Right atrium auricular region (tissue), 2 donors: ENCODE measurements around the gene MAPT. TPM values are rescaled to one million over a fixed set of nuclear protein-coding genes. Genes with fewer than 3 reads are reported as not detected.

ENCODE experiments used
- DNase-seq: peaks from one replicate; pipeline ENCODE4 v3.0.0-alpha.2; 2019; ENCODE audit warnings: low spot score
- H3K27ac ChIP-seq, 2 donors: fragments of 200-600 bp; sonication (generic); 1 replicate in 1 of 2; 2 replicates in 1 of 2; pipeline ENCODE4 v1.5.1; 2016 to 2019
- H3K27me3 ChIP-seq, 2 donors: fragments of 200-600 bp; sonication (generic); one replicate each; pipeline versions ENCODE4 v1.5.1 to v1.6.0; 2017 to 2019
- H3K36me3 ChIP-seq: fragments of 200-600 bp; sonication (generic); one replicate; pipeline ENCODE4 v1.5.1; 2016
- H3K4me1 ChIP-seq, 2 donors: fragments of 200-600 bp; sonication (generic); one replicate each; pipeline versions ENCODE4 v1.5.1 to v1.6.0; 2017 to 2019
- H3K4me3 ChIP-seq, 2 donors: fragments of 200-600 bp; sonication (generic); 1 replicate in 1 of 2; 2 replicates in 1 of 2; pipeline ENCODE4 v1.5.1; 2017 to 2019; ENCODE audit warnings: mild to moderate bottlenecking in 1 of 2, moderate library complexity in 1 of 2
- H3K9me3 ChIP-seq, 2 donors: fragments of 200-600 bp; sonication (generic); one replicate each; pipeline ENCODE4 v1.5.1; 2019
- total RNA-seq, 2 donors: library from RNA; depleted of rRNA; stranded (reverse); fragments of >200 nt; gene quantifications; one replicate each; pipeline ENCODE4 v1.1.0, GENCODE V29; 2016
- TF ChIP-seq, protein P1 (sequence below), 2 donors: fragments of 200-600 bp; sonication (generic); IDR thresholded peaks; one replicate each; pipeline ENCODE4 v1.5.1; 2019; ENCODE audit warnings: antibody characterized with exemption in 2 of 2

Gene MAPT
- total RNA-seq, 2 donors from 2014 or later: 7.8 to 23.0 TPM

DNA sequence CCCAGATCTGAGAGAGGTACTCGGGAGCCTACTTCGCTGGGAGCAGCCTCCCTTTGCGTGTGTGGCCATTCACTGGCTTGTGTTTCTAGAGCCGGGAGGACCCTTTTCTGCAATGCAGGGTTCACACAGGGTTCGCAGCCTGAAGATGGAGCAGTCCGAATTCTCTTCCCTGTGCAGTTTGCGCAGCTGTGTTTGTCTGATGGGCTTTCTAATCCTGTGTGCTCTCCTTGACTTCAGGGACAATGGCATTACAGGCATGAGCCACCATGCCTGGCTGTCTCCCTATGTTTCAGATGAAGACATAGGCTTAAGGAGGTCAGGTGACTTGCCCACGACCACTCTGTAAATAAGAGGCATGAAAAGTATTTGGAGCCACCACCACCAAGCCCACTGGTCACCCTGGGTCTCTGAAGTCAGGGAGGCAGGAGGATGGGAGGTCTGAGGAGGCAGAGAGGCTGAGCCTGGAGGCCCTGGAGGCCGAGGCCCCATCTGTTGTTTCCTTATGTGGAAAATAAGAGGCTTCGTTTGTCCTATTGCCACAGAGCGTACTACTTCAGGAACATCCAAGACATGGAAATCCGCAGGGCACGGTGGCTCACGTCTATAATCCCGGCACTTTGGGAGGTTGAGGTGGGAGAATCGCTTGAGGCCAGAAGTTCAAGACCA, 99.7 kb downstream of the MAPT start:
- Histone ChIP-seq H3K4me1 (no peaks in the 10 kb centered on the region), H3K4me3 (no peak overlapping the region), H3K36me3 (no peaks in the 10 kb centered on the region), H3K27ac (no peak overlapping the region), H3K9me3 (no peaks in the 10 kb centered on the region), H3K27me3 (no peaks in the 10 kb centered on the region)
- TF ChIP-seq, protein P1, sequence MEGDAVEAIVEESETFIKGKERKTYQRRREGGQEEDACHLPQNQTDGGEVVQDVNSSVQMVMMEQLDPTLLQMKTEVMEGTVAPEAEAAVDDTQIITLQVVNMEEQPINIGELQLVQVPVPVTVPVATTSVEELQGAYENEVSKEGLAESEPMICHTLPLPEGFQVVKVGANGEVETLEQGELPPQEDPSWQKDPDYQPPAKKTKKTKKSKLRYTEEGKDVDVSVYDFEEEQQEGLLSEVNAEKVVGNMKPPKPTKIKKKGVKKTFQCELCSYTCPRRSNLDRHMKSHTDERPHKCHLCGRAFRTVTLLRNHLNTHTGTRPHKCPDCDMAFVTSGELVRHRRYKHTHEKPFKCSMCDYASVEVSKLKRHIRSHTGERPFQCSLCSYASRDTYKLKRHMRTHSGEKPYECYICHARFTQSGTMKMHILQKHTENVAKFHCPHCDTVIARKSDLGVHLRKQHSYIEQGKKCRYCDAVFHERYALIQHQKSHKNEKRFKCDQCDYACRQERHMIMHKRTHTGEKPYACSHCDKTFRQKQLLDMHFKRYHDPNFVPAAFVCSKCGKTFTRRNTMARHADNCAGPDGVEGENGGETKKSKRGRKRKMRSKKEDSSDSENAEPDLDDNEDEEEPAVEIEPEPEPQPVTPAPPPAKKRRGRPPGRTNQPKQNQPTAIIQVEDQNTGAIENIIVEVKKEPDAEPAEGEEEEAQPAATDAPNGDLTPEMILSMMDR (IDR thresholded peaks at IDR 0.05): no peak
- DNase-seq: no peak

DNA sequence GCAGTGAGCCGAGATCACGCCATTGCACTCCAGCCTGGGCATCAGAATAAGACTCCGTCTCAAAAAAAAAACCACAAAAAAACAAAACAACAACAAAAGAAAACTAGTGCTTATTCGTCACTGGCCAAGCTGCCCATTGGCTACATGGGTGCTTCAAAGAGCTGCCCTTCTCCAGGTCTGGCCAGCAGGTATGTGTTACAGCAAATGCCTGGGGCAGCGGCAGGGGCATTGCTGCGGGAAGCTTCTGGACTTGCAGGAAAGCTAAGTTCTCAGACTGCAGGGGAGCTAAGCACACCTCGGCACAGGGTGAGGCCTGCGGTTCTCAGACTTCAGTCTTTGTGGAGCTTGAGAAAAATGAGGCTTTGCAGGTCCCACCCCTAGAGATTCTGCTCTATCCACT, 100.6 kb downstream of the MAPT start:
- DNase-seq: no peak
- TF ChIP-seq, protein P1 (IDR thresholded peaks at IDR 0.05): no peak
- H3K27ac ChIP-seq: no peak overlapping the region

DNA sequence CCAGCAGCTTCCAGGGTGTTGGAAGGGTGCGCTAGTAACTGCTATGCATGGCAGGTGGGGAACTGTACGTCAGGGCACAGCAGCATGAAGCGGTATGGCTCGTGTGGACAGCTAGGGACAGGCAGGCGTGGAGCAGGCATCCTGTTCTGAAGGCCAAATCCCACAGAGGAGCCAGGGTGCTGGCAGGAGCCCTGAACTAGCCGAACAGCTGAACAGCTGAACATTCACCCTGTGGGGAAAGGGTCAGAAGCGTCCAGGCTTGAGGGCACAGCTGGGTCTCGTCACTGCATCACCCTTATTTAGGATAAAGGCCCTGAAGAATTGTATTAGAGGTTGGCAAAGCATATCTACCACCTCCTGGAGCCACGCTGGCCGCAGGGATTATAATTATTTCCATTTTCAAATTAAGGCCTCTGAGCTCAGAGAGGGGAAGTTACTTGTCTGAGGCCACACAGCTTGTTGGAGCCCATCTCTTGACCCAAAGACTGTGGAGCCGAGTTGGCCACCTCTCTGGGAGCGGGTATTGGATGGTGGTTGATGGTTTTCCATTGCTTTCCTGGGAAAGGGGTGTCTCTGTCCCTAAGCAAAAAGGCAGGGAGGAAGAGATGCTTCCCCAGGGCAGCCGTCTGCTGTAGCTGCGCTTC, 101.4 kb downstream of the MAPT start:
- Histone ChIP-seq H3K27ac (no peak overlapping the region), H3K4me1 (no peaks in the 10 kb centered on the region), H3K36me3 (no peaks in the 10 kb centered on the region), H3K9me3 (no peaks in the 10 kb centered on the region), H3K4me3 (no peak overlapping the region), H3K27me3 (no peaks in the 10 kb centered on the region)
- no peak for DNase-seq
- TF ChIP-seq, protein P1 (IDR thresholded peaks at IDR 0.05): no peak

More for the DNA sequence above, 100.6 kb downstream of the MAPT start:
- no peak overlapping the region for H3K4me3 ChIP-seq
- H3K27me3 ChIP-seq: no peaks in the 10 kb centered on the region
- H3K4me1 ChIP-seq: no peaks in the 10 kb centered on the region
- H3K36me3 ChIP-seq: no peaks in the 10 kb centered on the region
- H3K9me3 ChIP-seq: no peaks in the 10 kb centered on the region

DNA sequence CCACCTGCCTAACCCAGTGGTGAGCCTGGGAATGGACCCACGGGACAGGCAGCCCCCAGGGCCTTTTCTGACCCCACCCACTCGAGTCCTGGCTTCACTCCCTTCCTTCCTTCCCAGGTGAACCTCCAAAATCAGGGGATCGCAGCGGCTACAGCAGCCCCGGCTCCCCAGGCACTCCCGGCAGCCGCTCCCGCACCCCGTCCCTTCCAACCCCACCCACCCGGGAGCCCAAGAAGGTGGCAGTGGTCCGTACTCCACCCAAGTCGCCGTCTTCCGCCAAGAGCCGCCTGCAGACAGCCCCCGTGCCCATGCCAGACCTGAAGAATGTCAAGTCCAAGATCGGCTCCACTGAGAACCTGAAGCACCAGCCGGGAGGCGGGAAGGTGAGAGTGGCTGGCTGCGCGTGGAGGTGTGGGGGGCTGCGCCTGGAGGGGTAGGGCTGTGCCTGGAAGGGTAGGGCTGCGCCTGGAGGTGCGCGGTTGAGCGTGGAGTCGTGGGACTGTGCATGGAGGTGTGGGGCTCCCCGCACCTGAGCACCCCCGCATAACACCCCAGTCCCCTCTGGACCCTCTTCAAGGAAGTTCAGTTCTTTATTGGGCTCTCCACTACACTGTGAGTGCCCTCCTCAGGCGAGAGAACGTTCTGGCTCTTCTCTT, 102.1 kb downstream of the MAPT start:
- H3K4me1 ChIP-seq: no peaks in the 10 kb centered on the region
- no peak overlapping the region for H3K4me3 ChIP-seq
- H3K27me3 ChIP-seq: no peaks in the 10 kb centered on the region
- no peaks in the 10 kb centered on the region for H3K36me3 ChIP-seq
- H3K27ac ChIP-seq: no peak overlapping the region
- TF ChIP-seq, protein P1 (IDR thresholded peaks at IDR 0.05): no peak
- DNase-seq: no peak
- H3K9me3 ChIP-seq: no peaks in the 10 kb centered on the region

DNA sequence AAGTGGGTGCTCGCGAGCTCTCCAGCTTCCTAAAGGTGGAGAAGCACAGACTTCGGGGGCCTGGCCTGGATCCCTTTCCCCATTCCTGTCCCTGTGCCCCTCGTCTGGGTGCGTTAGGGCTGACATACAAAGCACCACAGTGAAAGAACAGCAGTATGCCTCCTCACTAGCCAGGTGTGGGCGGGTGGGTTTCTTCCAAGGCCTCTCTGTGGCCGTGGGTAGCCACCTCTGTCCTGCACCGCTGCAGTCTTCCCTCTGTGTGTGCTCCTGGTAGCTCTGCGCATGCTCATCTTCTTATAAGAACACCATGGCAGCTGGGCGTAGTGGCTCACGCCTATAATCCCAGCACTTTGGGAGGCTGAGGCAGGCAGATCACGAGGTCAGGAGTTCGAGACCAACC, 102.8 kb downstream of the MAPT start:
- TF ChIP-seq, protein P1 (IDR thresholded peaks at IDR 0.05): no peak
- Histone ChIP-seq H3K27ac (no peak overlapping the region), H3K9me3 (no peaks in the 10 kb centered on the region), H3K4me3 (no peak overlapping the region), H3K4me1 (no peaks in the 10 kb centered on the region), H3K27me3 (no peaks in the 10 kb centered on the region), H3K36me3 (no peaks in the 10 kb centered on the region)
- no peak for DNase-seq
